Endothelial cell of umbilical vein (primary cell): ENCODE results near the gene TRABD. TPM values are rescaled to one million over a fixed set of nuclear protein-coding genes. Genes with fewer than 3 reads are reported as not detected.
A peak's percentile ranks its signal among the peaks of the same experiment; 100 is the strongest.
"Not testable (repeated sequence)": the region's sequence is repeated elsewhere in the genome, so short reads cannot be mapped to it uniquely, and the experiment has no call there.

Source experiments
- BruUV-seq: library from RNA; stranded (reverse); fragments of 400-500 nt; replicated peaks from 2 replicates; lab custom pipeline; 2021; lab: Mats Ljungman, UMichigan
- CTCF ChIA-PET: fragments of 300-600, 350-600 bp; sonication (Branson Sonifier 250); formaldehyde crosslinking; loops from one replicate; lab custom pipeline; 2021; ENCODE audit warnings: antibody characterized with exemption, inconsistent platforms; lab: Charles Lee
- POLR2A ChIA-PET: fragments of 300-600, 350-600 bp; sonication (Branson Sonifier 250); formaldehyde crosslinking; loops from one replicate; lab custom pipeline; 2021; ENCODE audit warnings: antibody characterized with exemption, inconsistent platforms; lab: Charles Lee
- DNase-seq: peaks from one replicate; pipeline ENCODE4 v3.0.0-alpha.2; 2011; ENCODE audit warnings: low read depth, low spot score
- FAIRE-seq: peaks from 2 replicates; lab custom pipeline; 2011; peaks lifted over from hg19 to GRCh38; lab: Jason Lieb, UNC
- H2AFZ ChIP-seq: 2 replicates; pipeline ENCODE4 v1.6.0; 2012; ENCODE audit warnings: low read depth, low read length, control low read depth, inconsistent platforms
- H3K27ac ChIP-seq: 2 replicates; pipeline ENCODE4 v1.5.1; 2011; ENCODE audit warnings: low read depth, mild to moderate bottlenecking, control low read depth, low read length, moderate library complexity; ENCODE audit not compliant: insufficient read depth
- H3K27me3 ChIP-seq, 2 experiments: 2 replicates each; pipeline versions ENCODE4 v1.6.0 to v1.6.1; 2011; ENCODE audit warnings: low read length in 2 of 2, mixed read lengths in 1 of 2; ENCODE audit not compliant: control insufficient read depth in 2 of 2, insufficient read depth in 2 of 2
- H3K36me3 ChIP-seq, 2 experiments: 2 replicates in 1 of 2; 3 replicates in 1 of 2; pipeline ENCODE4 v1.5.1; 2011; ENCODE audit warnings: low read length in 2 of 2, mild to moderate bottlenecking in 1 of 2, moderate library complexity in 1 of 2; ENCODE audit not compliant: control insufficient read depth in 2 of 2, insufficient read depth in 2 of 2; ENCODE audit errors: extremely low read depth in 1 of 2
- H3K4me1 ChIP-seq: 3 replicates; pipeline ENCODE4 v1.5.1; 2011; ENCODE audit warnings: mild to moderate bottlenecking, low read length; ENCODE audit not compliant: control insufficient read depth, insufficient read depth; ENCODE audit errors: extremely low read depth
- H3K4me2 ChIP-seq: 2 replicates; pipeline ENCODE4 v1.6.1; 2011; ENCODE audit warnings: low read length, control low read depth, mixed read lengths; ENCODE audit not compliant: insufficient read depth
- H3K4me3 ChIP-seq, 3 experiments: fragments of 200-600 bp in 1 of 3; sonication (generic), shearing (Covaris generic) in 1 of 3; replicated peaks in 1 of 3; 2 replicates each; pipeline ENCODE4 v1.5.1; 2011 to 2016; ENCODE audit warnings: control low read depth in 3 of 3, low read length in 3 of 3, mild to moderate bottlenecking in 2 of 3, inconsistent platforms in 1 of 3, low read depth in 1 of 3, moderate library complexity in 1 of 3; ENCODE audit not compliant: insufficient read depth in 1 of 3
- H3K79me2 ChIP-seq: 2 replicates; pipeline ENCODE4 v1.6.0; 2012; ENCODE audit warnings: low read length, inconsistent platforms; ENCODE audit not compliant: control insufficient read depth, insufficient read depth
- H3K9ac ChIP-seq: replicated peaks from 2 replicates; pipeline ENCODE3; 2011; ENCODE audit warnings: low read length, control low read depth; ENCODE audit not compliant: insufficient read depth; ENCODE audit errors: extremely low read depth
- H3K9me1 ChIP-seq: replicated peaks from 3 replicates; pipeline ENCODE4 v1.6.0; 2011; ENCODE audit warnings: mild to moderate bottlenecking, low read length; ENCODE audit not compliant: control insufficient read depth, insufficient read depth; ENCODE audit errors: extremely low read depth
- H3K9me3 ChIP-seq: replicated peaks from 2 replicates; pipeline ENCODE4 v1.5.1; 2012; ENCODE audit warnings: low read length, inconsistent platforms; ENCODE audit not compliant: control insufficient read depth, insufficient read depth
- H4K20me1 ChIP-seq: replicated peaks from 2 replicates; pipeline ENCODE3; 2011; ENCODE audit warnings: mild to moderate bottlenecking, low read length; ENCODE audit not compliant: control insufficient read depth, insufficient read depth; ENCODE audit errors: extremely low read depth
- CTCF ChIP-seq, 2 donors: IDR thresholded peaks; 1 replicate in 1 of 2; 2 replicates in 1 of 2; pipeline ENCODE4 v1.5.1; 2011; ENCODE audit warnings: low read length in 2 of 2, mild to moderate bottlenecking in 2 of 2, moderate library complexity in 2 of 2, control low read depth in 1 of 2, inconsistent platforms in 1 of 2, low read depth in 1 of 2; ENCODE audit not compliant: insufficient read depth in 1 of 2; ENCODE audit errors: extremely low read depth in 1 of 2
- MYC ChIP-seq: IDR thresholded peaks from one replicate; pipeline ENCODE4 v1.6.1; 2011; ENCODE audit warnings: mild to moderate bottlenecking, low read depth, low read length
- dilution Hi-C: fragments of 300-500 bp; cut with MboI; formaldehyde crosslinking; loops from one replicate; pipeline ENCODE4 v1.15.0; 2019; ENCODE audit warnings: low sequenced_read_pairs; ENCODE audit not compliant: extremely low pct_ligation_motif_present
- intact Hi-C: fragments of 100-400 bp; cut with micrococcal nuclease; formaldehyde crosslinking; loops from one replicate; pipeline ENCODE4 v1.10.0; 2022
- polyA plus RNA-seq, 4 experiments: library from polyadenylated mRNA; depleted of rRNA in 3 of 4; stranded (reverse) in 3 of 4; unstranded in 1 of 4; fragments of >200 nt; gene quantifications; 2 replicates each; pipeline versions ENCODE4 v1.2.1 to v1.2.3, GENCODE V29; 2011 to 2012; ENCODE audit warnings: missing spikeins in 1 of 4
- total RNA-seq: library from RNA; stranded (reverse); gene quantifications from 2 replicates; pipeline ENCODE4 v1.2.3, GENCODE V29; 2021

Gene TRABD
- total and polyA plus RNA-seq, 2 donors (not counting 3 experiments of a cell fraction or from before 2014, with no cell fraction given), result 46.8 to 48.4 TPM

GRCh38 chr22:50146439-50147238 lies 39.1 kb upstream of the TRABD start:
- Histone ChIP-seq H3K9me3 (no peaks in the 10 kb centered on the region), H3K27ac (no peak overlapping the region), H3K9ac (no peak overlapping the region), H4K20me1 (no peaks in the 10 kb centered on the region), H3K27me3 (no peaks in the 10 kb centered on the region), H3K4me1 (no peaks in the 10 kb centered on the region), H3K4me3 (no peak overlapping the region), H3K9me1 (no peaks in the 10 kb centered on the region), H3K79me2 (no peaks in the 10 kb centered on the region), H3K36me3 (peaks cover 16 to 33% of the 10 kb centered on the region in 2 experiments), H3K4me2 (no peak overlapping the region), H2AFZ (no peak overlapping the region)
- dilution Hi-C loops, result no loop called here
- DNase-seq (no peak), FAIRE-seq (no peak)
- ChIA-PET CTCF (interaction anchor here (1.0 kb wide), 1 partner anchor 115 kb away, joined by 3 read pairs; no protein-coding TSS in a partner anchor), POLR2A (no interaction called here)
- BruUV-seq, result no TSS peak
- TF ChIP-seq CTCF (IDR thresholded peaks at IDR 0.05; ENCODE audit: extremely low read depth in 1 of 2, insufficient read depth in 1 of 2, low read depth in 1 of 2, low read length in 2 of 2), result peak in 1 of 2 donors; percentile 10
- no peak for TF ChIP-seq MYC
- intact Hi-C loops, result no loop called here

- H3K36me3 ChIP-seq, result peaks cover 14 to 38% of the 10 kb centered on the region in 2 experiments
- H2AFZ ChIP-seq, DNase-seq, H3K4me3 ChIP-seq, H3K4me1 ChIP-seq, FAIRE-seq, H3K27ac ChIP-seq, H3K4me2 ChIP-seq, H3K9me1 ChIP-seq, H3K27me3 ChIP-seq, dilution Hi-C loops, H4K20me1 ChIP-seq, H3K79me2 ChIP-seq, H3K9me3 ChIP-seq, POLR2A ChIA-PET, H3K9ac ChIP-seq, BruUV-seq: not testable (repeated sequence)
- intact Hi-C loops, result loop anchor here (2.0 kb wide), 2 partner anchors 53 to 195 kb away; partner anchors contain the start of genes PPP6R2 and SELENOO
- CTCF ChIA-PET, result interaction anchor here (2.3 kb wide), 1 partner anchor 43 kb away, joined by 19 read pairs; no protein-coding TSS in a partner anchor
These were observed 38.2 kb upstream of the TRABD start for GRCh38 chr22:50147258-50148165.
